ENCODE measurements around the gene BRIX1. TPM values are rescaled to one million over a fixed set of nuclear protein-coding genes. Genes with fewer than 3 reads are reported as not detected.

BRIX1 gene
- total and polyA plus RNA-seq, 2 donors (not counting 3 experiments of a cell fraction or from before 2014, with no cell fraction given) = 14.0 to 28.4 TPM

GRCh38 chr5:34897646-34898045 lies 17.9 kb upstream of the BRIX1 start:
- no peak for DNase-seq (ENCODE audit: low read depth, low spot score)
- no peaks in the 10 kb centered on the region for H3K79me2 ChIP-seq (ENCODE audit: control insufficient read depth, insufficient read depth, low read length)
- no peaks in the 10 kb centered on the region for H3K36me3 ChIP-seq (ENCODE audit: control insufficient read depth in 2 of 2, extremely low read depth in 1 of 2, insufficient read depth in 2 of 2, low read length in 2 of 2)
- no peak overlapping the region for H3K9ac ChIP-seq (replicated peaks; ENCODE audit: extremely low read depth, insufficient read depth, low read length)
- H2AFZ ChIP-seq (ENCODE audit: low read depth, low read length) = no peak overlapping the region
- H3K27ac ChIP-seq (ENCODE audit: insufficient read depth, low read depth, low read length) = no peak overlapping the region
- no peak overlapping the region for H3K4me3 ChIP-seq (replicated peaks in 1 of 3; ENCODE audit: insufficient read depth in 1 of 3, low read depth in 1 of 3, low read length in 3 of 3)
- intact Hi-C loops (cut with micrococcal nuclease) (loop anchor here (1.0 to 2.0 kb wide), 5 partner anchors 58 to 423 kb away; partner anchors contain the start of genes RAI14 and TTC23L), dilution Hi-C loops (cut with MboI; ENCODE audit: extremely low pct_ligation_motif_present, low sequenced_read_pairs) (no loop called here)
- ChIA-PET CTCF (interaction anchor here (0.8 to 7.2 kb wide), 21 partner anchors 9 to 429 kb away, joined by 3 to 84 read pairs (median 5); partner anchors contain the start of genes BRIX1, DNAJC21, RAD1 and TTC23L), POLR2A (no interaction called here)
- H3K4me1 ChIP-seq (ENCODE audit: control insufficient read depth, extremely low read depth, insufficient read depth, low read length) = no peaks in the 10 kb centered on the region
- TF ChIP-seq MYC (IDR thresholded peaks at IDR 0.05; ENCODE audit: low read depth, low read length) (no peak), MAX (IDR thresholded peaks at IDR 0.05; ENCODE audit: insufficient read depth, insufficient read length) (no peak), POLR2AphosphoS5 (IDR thresholded peaks at IDR 0.05; ENCODE audit: insufficient read depth, low read depth, low read length) (no peak), FOS (IDR thresholded peaks at IDR 0.05; ENCODE audit: borderline replicate concordance, insufficient read depth, low read length) (no peak), JUN (IDR thresholded peaks at IDR 0.05; ENCODE audit: borderline replicate concordance, insufficient read depth, insufficient read length, low read depth) (no peak), EZH2 (IDR thresholded peaks at IDR 0.05; ENCODE audit: borderline replicate concordance, low read depth, low read length, severe bottlenecking) (no peak), GATA2 (IDR thresholded peaks at IDR 0.05; ENCODE audit: insufficient read depth, insufficient read length, low read depth, low read length) (no peak), CTCF (IDR thresholded peaks at IDR 0.05; ENCODE audit: extremely low read depth in 1 of 2, insufficient read depth in 1 of 2, low read depth in 1 of 2, low read length in 2 of 2) (no peak), POLR2A (IDR thresholded peaks at IDR 0.05; ENCODE audit: low read depth, low read length) (no peak)
- no peak overlapping the region for H3K4me2 ChIP-seq (ENCODE audit: insufficient read depth, low read length)
- peaks cover 0 to under 1% of the 10 kb centered on the region in 2 experiments for H3K27me3 ChIP-seq (ENCODE audit: control insufficient read depth in 2 of 2, insufficient read depth in 2 of 2, low read length in 2 of 2)
- no TSS peak for BruUV-seq (replicated peaks)
- H4K20me1 ChIP-seq (replicated peaks; ENCODE audit: control insufficient read depth, extremely low read depth, insufficient read depth, low read length) = no peaks in the 10 kb centered on the region
- H3K9me1 ChIP-seq (replicated peaks; ENCODE audit: control insufficient read depth, extremely low read depth, insufficient read depth, low read length) = no peaks in the 10 kb centered on the region
- FAIRE-seq = no peak
- H3K9me3 ChIP-seq (replicated peaks; ENCODE audit: control insufficient read depth, insufficient read depth, low read length) = no peaks in the 10 kb centered on the region
